HepG2 (cell line): ENCODE data around the gene TP53BP2. TPM values are rescaled to one million over a fixed set of nuclear protein-coding genes. Genes with fewer than 3 reads are reported as not detected.
A peak's percentile ranks its signal among the peaks of the same experiment; 100 is the strongest.

Source experiments
- ATAC-seq: fragments of 200-7000 bp; cut with Tn5 transposase; 3 replicates; pipeline ENCODE4 v1.9.1; 2020; ENCODE audit warnings: mild to moderate bottlenecking, moderate library complexity
- Bru-seq: library from RNA; stranded (reverse); fragments of 400-500 nt; gene quantifications from one replicate; lab custom pipeline; 2021; lab: Mats Ljungman, UMichigan
- BruChase-seq, 2 experiments: library from RNA; stranded (reverse); fragments of 400-500 nt; gene quantifications; one replicate each; lab custom pipeline; 2021; lab: Mats Ljungman, UMichigan
- BruUV-seq: library from RNA; stranded (reverse); fragments of 400-500 nt; replicated peaks from 2 replicates; lab custom pipeline; 2021; lab: Mats Ljungman, UMichigan
- CTCF ChIA-PET: fragments of 300-600 bp; formaldehyde crosslinking; extraction: SDS; loops from one replicate; lab custom pipeline; 2021; ENCODE audit warnings: low total read pairs, inconsistent platforms, low intra/inter-chr PET ratio; lab: Yijun Ruan, JAX
- POLR2A ChIA-PET: fragments of 350-600 bp; sonication (Branson Sonifier 250); formaldehyde crosslinking; loops from one replicate; lab custom pipeline; 2020; ENCODE audit warnings: antibody characterized with exemption, inconsistent platforms; lab: Yijun Ruan, JAX
- DNase-seq: peaks from one replicate; pipeline ENCODE4 v3.0.0-alpha.2; 2015; ENCODE audit warnings: low spot score
- FAIRE-seq: peaks from 3 replicates; lab custom pipeline; 2011; peaks lifted over from hg19 to GRCh38; lab: Jason Lieb, UNC
- H2AFZ ChIP-seq: one replicate; pipeline ENCODE4 v1.6.1; 2011; ENCODE audit warnings: low read length, inconsistent platforms
- H3K27ac ChIP-seq: fragments of 300-600 bp; 3 replicates; pipeline ENCODE4 v1.8.0; 2011; ENCODE audit warnings: mixed run types, mild to moderate bottlenecking, mixed read lengths, low read length, inconsistent platforms; ENCODE audit not compliant: insufficient read depth; ENCODE audit errors: extremely low read length
- H3K27me3 ChIP-seq, 2 experiments: fragments of 200-600 bp in 1 of 2; 2 replicates in 1 of 2; 3 replicates in 1 of 2; pipeline versions ENCODE4 v1.6.0 to v1.8.0; 2011; ENCODE audit warnings: low read length in 2 of 2, mild to moderate bottlenecking in 2 of 2, moderate library complexity in 2 of 2, inconsistent platforms in 1 of 2; ENCODE audit not compliant: insufficient read depth in 2 of 2, control insufficient read depth in 1 of 2
- H3K36me3 ChIP-seq, 2 experiments: fragments of 200-600 bp in 1 of 2; replicated peaks in 1 of 2; 2 replicates in 1 of 2; 3 replicates in 1 of 2; pipeline versions ENCODE4 v1.5.1 to v1.8.0; 2011; ENCODE audit warnings: low read length in 2 of 2, inconsistent platforms in 1 of 2; ENCODE audit not compliant: insufficient read depth in 2 of 2, control insufficient read depth in 1 of 2
- H3K4me1 ChIP-seq: 2 replicates; pipeline ENCODE4 v1.5.1; 2012; ENCODE audit warnings: low read length, inconsistent platforms; ENCODE audit not compliant: insufficient read depth
- H3K4me2 ChIP-seq: 2 replicates; pipeline ENCODE4 v1.6.0; 2011; ENCODE audit warnings: low read depth, low read length, inconsistent platforms
- H3K4me3 ChIP-seq, 3 experiments: fragments of 200-600 bp in 1 of 3; sonication (generic), shearing (Covaris generic) in 1 of 3; replicated peaks in 1 of 3; 2 replicates each; pipeline ENCODE4 v1.5.1; 2011 to 2016; ENCODE audit warnings: low read length in 3 of 3, inconsistent platforms in 2 of 3, low read depth in 2 of 3, mild to moderate bottlenecking in 2 of 3, control low read depth in 1 of 3, mixed read lengths in 1 of 3; ENCODE audit not compliant: insufficient read depth in 1 of 3
- H3K79me2 ChIP-seq: one replicate; pipeline ENCODE4 v1.6.1; 2011; ENCODE audit warnings: low read length, inconsistent platforms; ENCODE audit not compliant: insufficient read depth
- H3K9ac ChIP-seq: 2 replicates; pipeline ENCODE4 v1.6.0; 2011; ENCODE audit warnings: mild to moderate bottlenecking, low read depth, low read length, inconsistent platforms; ENCODE audit not compliant: insufficient read depth
- H3K9me3 ChIP-seq: 2 replicates; pipeline ENCODE4 v1.5.1; 2012; ENCODE audit warnings: mild to moderate bottlenecking, low read length
- H4K20me1 ChIP-seq: 2 replicates; pipeline ENCODE4 v1.6.0; 2011; ENCODE audit warnings: inconsistent platforms, mild to moderate bottlenecking, low read length, moderate library complexity; ENCODE audit not compliant: insufficient read depth
- FOSL1 ChIP-seq: sonication (generic); formaldehyde crosslinking; IDR thresholded peaks from 2 replicates; pipeline ENCODE4 v1.9.0; 2021; ENCODE audit warnings: missing genetic modification reagents, borderline replicate concordance
- GLI4 ChIP-seq: sonication (generic); formaldehyde crosslinking; IDR thresholded peaks from 2 replicates; pipeline ENCODE4 v1.5.1; 2020; ENCODE audit warnings: missing genetic modification reagents, mild to moderate bottlenecking, moderate library complexity, borderline replicate concordance
- ISL2 ChIP-seq: sonication (generic); formaldehyde crosslinking; IDR thresholded peaks from 2 replicates; pipeline ENCODE4 v1.5.0; 2020; ENCODE audit warnings: missing genetic modification reagents
- ZNF607 ChIP-seq: sonication (generic); formaldehyde crosslinking; IDR thresholded peaks from 2 replicates; pipeline ENCODE4 v1.5.1; 2020; ENCODE audit warnings: missing genetic modification reagents, mild to moderate bottlenecking, borderline replicate concordance
- whole genome bisulfite sequencing: methylation state at CpG from one replicate; pipeline ENCODE4 v1.1.6; 2017; ENCODE audit warnings: low lambda C conversion rate; 5-methylcytosine and 5-hydroxymethylcytosine counted together
- in situ Hi-C: cut with HindIII; loops from 2 replicates; pipeline ENCODE4 v1.10.0; 2017; ENCODE audit warnings: low pct_unique_long_range_greater_than_20kb; ENCODE audit not compliant: extremely low pct_ligation_motif_present
- intact Hi-C: fragments of 100-400 bp; cut with micrococcal nuclease; formaldehyde crosslinking; loops from one replicate; pipeline ENCODE4 v1.10.0; 2022; ENCODE audit not compliant: unreplicated experiment
- long read RNA-seq, 2 experiments: library from RNA in 1 of 2; library from polyadenylated mRNA in 1 of 2; stranded (forward) in 1 of 2; unstranded in 1 of 2; transcript quantifications; one replicate each; pipeline ENCODE4 v2.0.0, GENCODE V29; 2019 to 2022
- polyA minus RNA-seq, 3 experiments: library from RNA; depleted of rRNA, polyadenylated mRNA; stranded (reverse); fragments of >200 nt; gene quantifications; 2 replicates each; pipeline ENCODE4 v1.2.3, GENCODE V29; 2011; ENCODE audit warnings: low replicate concordance in 1 of 3
- polyA plus RNA-seq, 8 experiments: library from polyadenylated mRNA; depleted of rRNA in 3 of 8; stranded (reverse) in 7 of 8; unstranded in 1 of 8; fragments of >200 nt; fragmentation: Illumina TruSeq in 4 of 8; extraction: Trizol in 4 of 8; gene quantifications; 2 replicates each; pipeline versions ENCODE4 v1.2.1 to v1.2.3, GENCODE V29; 2011 to 2016; ENCODE audit warnings: low read depth in 4 of 8, missing spikeins in 1 of 8, mixed read lengths in 1 of 8; ENCODE audit not compliant: insufficient read depth in 1 of 8
- total RNA-seq, 5 experiments: library from RNA; depleted of rRNA; stranded (reverse); fragments of >200 nt; fragmentation: Illumina TruSeq; extraction: Trizol; gene quantifications; 2 replicates each; pipeline ENCODE4 v1.2.3, GENCODE V29; 2016; ENCODE audit warnings: low read depth in 1 of 5
- TF ChIP-seq, protein P1 (sequence below): sonication (generic); formaldehyde crosslinking; IDR thresholded peaks from 2 replicates; pipeline ENCODE4 v1.9.0; 2022; ENCODE audit warnings: missing genetic modification reagents, mild to moderate bottlenecking, borderline replicate concordance
- TF ChIP-seq, protein P2 (sequence below): sonication (generic); formaldehyde crosslinking; IDR thresholded peaks from 2 replicates; pipeline ENCODE4 v1.8.0; 2023; ENCODE audit warnings: mild to moderate bottlenecking, missing genetic modification reagents

TP53BP2 gene, protein sequence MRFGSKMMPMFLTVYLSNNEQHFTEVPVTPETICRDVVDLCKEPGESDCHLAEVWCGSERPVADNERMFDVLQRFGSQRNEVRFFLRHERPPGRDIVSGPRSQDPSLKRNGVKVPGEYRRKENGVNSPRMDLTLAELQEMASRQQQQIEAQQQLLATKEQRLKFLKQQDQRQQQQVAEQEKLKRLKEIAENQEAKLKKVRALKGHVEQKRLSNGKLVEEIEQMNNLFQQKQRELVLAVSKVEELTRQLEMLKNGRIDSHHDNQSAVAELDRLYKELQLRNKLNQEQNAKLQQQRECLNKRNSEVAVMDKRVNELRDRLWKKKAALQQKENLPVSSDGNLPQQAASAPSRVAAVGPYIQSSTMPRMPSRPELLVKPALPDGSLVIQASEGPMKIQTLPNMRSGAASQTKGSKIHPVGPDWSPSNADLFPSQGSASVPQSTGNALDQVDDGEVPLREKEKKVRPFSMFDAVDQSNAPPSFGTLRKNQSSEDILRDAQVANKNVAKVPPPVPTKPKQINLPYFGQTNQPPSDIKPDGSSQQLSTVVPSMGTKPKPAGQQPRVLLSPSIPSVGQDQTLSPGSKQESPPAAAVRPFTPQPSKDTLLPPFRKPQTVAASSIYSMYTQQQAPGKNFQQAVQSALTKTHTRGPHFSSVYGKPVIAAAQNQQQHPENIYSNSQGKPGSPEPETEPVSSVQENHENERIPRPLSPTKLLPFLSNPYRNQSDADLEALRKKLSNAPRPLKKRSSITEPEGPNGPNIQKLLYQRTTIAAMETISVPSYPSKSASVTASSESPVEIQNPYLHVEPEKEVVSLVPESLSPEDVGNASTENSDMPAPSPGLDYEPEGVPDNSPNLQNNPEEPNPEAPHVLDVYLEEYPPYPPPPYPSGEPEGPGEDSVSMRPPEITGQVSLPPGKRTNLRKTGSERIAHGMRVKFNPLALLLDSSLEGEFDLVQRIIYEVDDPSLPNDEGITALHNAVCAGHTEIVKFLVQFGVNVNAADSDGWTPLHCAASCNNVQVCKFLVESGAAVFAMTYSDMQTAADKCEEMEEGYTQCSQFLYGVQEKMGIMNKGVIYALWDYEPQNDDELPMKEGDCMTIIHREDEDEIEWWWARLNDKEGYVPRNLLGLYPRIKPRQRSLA
- 14.0 and 15.0 TPM in 2 replicates for total RNA-seq (2016; rRNA removed; fragmentation: Illumina TruSeq; extraction: Trizol)
- 6.3 and 7.0 TPM in 2 replicates for total RNA-seq (2016; cell fraction: cytosol; rRNA removed; fragmentation: Illumina TruSeq; extraction: Trizol; ENCODE audit: low read depth)
- 13.6 and 14.3 TPM in 2 replicates for total RNA-seq (2016; cell fraction: insoluble cytoplasmic fraction; rRNA removed; fragmentation: Illumina TruSeq; extraction: Trizol)
- total RNA-seq (2016; cell fraction: membrane; rRNA removed; fragmentation: Illumina TruSeq; extraction: Trizol) = 6.1 TPM in 2 replicates
- 20.9 and 22.7 TPM in 2 replicates for total RNA-seq (2016; cell fraction: nucleus; rRNA removed; fragmentation: Illumina TruSeq; extraction: Trizol)
- 8.3 and 10.0 TPM in 2 replicates for polyA plus RNA-seq (2011; rRNA removed)
- 5.0 and 6.9 TPM in 2 replicates for polyA plus RNA-seq (2011; cell fraction: cytosol; rRNA removed)
- polyA plus RNA-seq (2011; cell fraction: nucleus; rRNA removed) = 8.2 and 8.4 TPM in 2 replicates
- polyA plus RNA-seq (2012) = 8.0 and 8.5 TPM in 2 replicates
- polyA plus RNA-seq (2016; cell fraction: cytosol; fragmentation: Illumina TruSeq; extraction: Trizol; ENCODE audit: low read depth) = 0.60 and 0.93 TPM in 2 replicates
- polyA plus RNA-seq (2016; cell fraction: insoluble cytoplasmic fraction; fragmentation: Illumina TruSeq; extraction: Trizol; ENCODE audit: low read depth) = 15.4 and 16.4 TPM in 2 replicates
- polyA plus RNA-seq (2016; cell fraction: membrane; fragmentation: Illumina TruSeq; extraction: Trizol; ENCODE audit: low read depth) = 2.4 and 2.5 TPM in 2 replicates
- 17.1 and 18.0 TPM in 2 replicates for polyA plus RNA-seq (2016; cell fraction: nucleus; fragmentation: Illumina TruSeq; extraction: Trizol; ENCODE audit: insufficient read depth, low read depth)
- 27.0 and 42.8 TPM in 2 replicates for polyA minus RNA-seq (2011; rRNA and poly(A)+ RNA removed; ENCODE audit: low replicate concordance)
- 10.3 and 11.3 TPM in 2 replicates for polyA minus RNA-seq (2011; cell fraction: cytosol; rRNA and poly(A)+ RNA removed)
- 55.9 and 63.6 TPM in 2 replicates for polyA minus RNA-seq (2011; cell fraction: nucleus; rRNA and poly(A)+ RNA removed)
- percentile 80 among the genes with signal in this experiment for Bru-seq, nascent RNA
- BruChase-seq, experiment 1, labeled RNA remaining after a 6-hour chase = percentile 80 among the genes with signal in this experiment
- percentile 73 among the genes with signal in this experiment for BruChase-seq, experiment 2, labeled RNA remaining after a 2-hour chase
- long read RNA-seq, experiment 1, full-length matches to known transcripts = 1 of 3 reads
- long read RNA-seq, experiment 1, partial matches to known transcripts = 2 of 3 reads
- long read RNA-seq, experiment 1, other reads (novel, unspliced or antisense) = 0 of 3 reads
- long read RNA-seq, experiment 2, full-length matches to known transcripts = 9 of 23 reads
- long read RNA-seq, experiment 2, partial matches to known transcripts = 3 of 23 reads
- long read RNA-seq, experiment 2, other reads (novel, unspliced or antisense) = 11 of 23 reads

DNA sequence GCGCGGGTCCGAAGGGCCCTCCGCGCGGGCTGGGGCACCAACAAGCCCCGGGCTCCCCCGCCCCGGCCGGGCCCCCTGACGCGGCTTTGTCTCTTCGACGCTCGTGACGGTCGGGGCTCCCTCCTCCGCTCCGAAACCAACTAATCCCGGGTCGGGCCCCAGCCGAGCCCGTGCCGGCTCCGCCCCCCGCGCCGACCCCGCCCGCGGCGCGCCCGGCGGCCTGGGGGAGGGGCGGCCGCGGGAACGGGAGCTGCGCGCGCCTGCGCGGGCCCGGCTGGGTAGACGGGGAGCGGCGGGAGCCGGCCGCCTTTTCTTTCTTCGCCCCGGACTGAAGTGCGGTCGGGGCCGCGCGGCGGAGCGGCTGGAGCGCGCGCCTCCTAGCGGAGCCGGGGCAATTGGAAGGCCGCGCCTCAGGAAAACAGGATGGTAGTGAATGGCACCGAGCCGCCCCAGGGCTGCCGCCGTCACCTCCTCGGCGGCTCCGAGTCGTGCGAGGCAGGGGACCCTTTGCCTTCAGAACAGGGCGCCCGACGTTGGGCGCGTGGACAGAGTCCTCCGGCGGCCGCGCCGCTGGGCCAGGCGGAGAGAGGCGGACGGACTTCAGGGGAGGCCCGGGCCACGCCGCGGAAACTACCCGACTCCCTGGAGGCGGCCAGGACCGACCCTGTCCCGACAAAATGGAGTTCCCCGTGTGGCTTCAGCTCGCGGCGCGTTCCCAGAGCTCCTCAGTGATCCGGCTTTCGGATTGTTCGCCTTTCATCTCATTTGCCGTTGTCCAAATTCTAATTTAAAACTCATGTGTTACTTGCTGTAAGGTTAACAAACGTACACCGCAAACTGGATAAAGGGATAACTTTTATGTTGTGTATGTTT lies at the start of gene TP53BP2:
Gene TP53BP2 (minus strand): TSS at position 138 of the 873 bp plus-strand sequence. CDS start 267 bp downstream, outside the sequence.
- intact Hi-C loops = loop anchor here (2.0 to 10.0 kb wide), 3 partner anchors 35 to 489 kb away; partner anchors contain the start of gene NVL
- in situ Hi-C loops = no loop called here
- TSS peak; percentile 99 for BruUV-seq
- H3K27ac ChIP-seq = peak within 1 kb of the TSS; percentile 100
- ATAC-seq (peak; percentile 92), DNase-seq (peak; percentile 76), FAIRE-seq (no peak)
- peaks cover 1 to 15% of the 10 kb centered on the region in 2 experiments; a peak in 3 of 5 replicates for H3K27me3 ChIP-seq
- no peaks in the 10 kb centered on the region for H3K9me3 ChIP-seq
- peak within 1 kb of the TSS; percentile 95 for H3K4me2 ChIP-seq
- H3K4me3 ChIP-seq = peak within 1 kb of the TSS; percentile 84 to 93 (median 88)
- no peak within 1 kb of the TSS for H2AFZ ChIP-seq
- CTCF ChIA-PET = no interaction called here
- no peaks in the 10 kb centered on the region for H3K36me3 ChIP-seq
- no peaks in the 10 kb centered on the region for H4K20me1 ChIP-seq
- POLR2A ChIA-PET = interaction anchor here (0.6 to 2.7 kb wide), 11 partner anchors 9 to 192 kb away, joined by 3 to 15 read pairs (median 4); no protein-coding TSS in a partner anchor
- whole genome bisulfite sequencing = 1% methylated on average over 28 of the region's 107 CpGs
- peaks cover 40% of the 10 kb centered on the region for H3K79me2 ChIP-seq
- peaks cover 28% of the 10 kb centered on the region for H3K4me1 ChIP-seq
- H3K9ac ChIP-seq = peak within 1 kb of the TSS; percentile 98
- TF ChIP-seq, protein P1, sequence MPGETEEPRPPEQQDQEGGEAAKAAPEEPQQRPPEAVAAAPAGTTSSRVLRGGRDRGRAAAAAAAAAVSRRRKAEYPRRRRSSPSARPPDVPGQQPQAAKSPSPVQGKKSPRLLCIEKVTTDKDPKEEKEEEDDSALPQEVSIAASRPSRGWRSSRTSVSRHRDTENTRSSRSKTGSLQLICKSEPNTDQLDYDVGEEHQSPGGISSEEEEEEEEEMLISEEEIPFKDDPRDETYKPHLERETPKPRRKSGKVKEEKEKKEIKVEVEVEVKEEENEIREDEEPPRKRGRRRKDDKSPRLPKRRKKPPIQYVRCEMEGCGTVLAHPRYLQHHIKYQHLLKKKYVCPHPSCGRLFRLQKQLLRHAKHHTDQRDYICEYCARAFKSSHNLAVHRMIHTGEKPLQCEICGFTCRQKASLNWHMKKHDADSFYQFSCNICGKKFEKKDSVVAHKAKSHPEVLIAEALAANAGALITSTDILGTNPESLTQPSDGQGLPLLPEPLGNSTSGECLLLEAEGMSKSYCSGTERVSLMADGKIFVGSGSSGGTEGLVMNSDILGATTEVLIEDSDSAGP (CRISPR knock-in tag) = peak; percentile 82
- TF ChIP-seq FOSL1 (CRISPR knock-in tag) = no peak
- TF ChIP-seq, protein P2, sequence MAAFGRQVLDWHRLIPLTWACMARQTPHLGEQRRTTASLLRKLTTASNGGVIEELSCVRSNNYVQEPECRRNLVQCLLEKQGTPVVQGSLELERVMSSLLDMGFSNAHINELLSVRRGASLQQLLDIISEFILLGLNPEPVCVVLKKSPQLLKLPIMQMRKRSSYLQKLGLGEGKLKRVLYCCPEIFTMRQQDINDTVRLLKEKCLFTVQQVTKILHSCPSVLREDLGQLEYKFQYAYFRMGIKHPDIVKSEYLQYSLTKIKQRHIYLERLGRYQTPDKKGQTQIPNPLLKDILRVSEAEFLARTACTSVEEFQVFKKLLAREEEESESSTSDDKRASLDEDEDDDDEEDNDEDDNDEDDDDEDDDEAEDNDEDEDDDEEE = no peak
- no peak for TF ChIP-seq ZNF607 (CRISPR knock-in tag)
- peak; percentile 56; the same call in 1 of the 2 replicates for TF ChIP-seq ISL2 (CRISPR knock-in tag)
- no peak for TF ChIP-seq GLI4 (CRISPR knock-in tag)
